K562 (cell line): ENCODE measurements around the gene SLC16A13. TPM values are rescaled to one million over a fixed set of nuclear protein-coding genes. Genes with fewer than 3 reads are reported as not detected.

ENCODE experiments used
- ARNT ChIP-seq, 2 experiments: fragments of 450-650 bp; IDR thresholded peaks; 2 replicates each; pipeline ENCODE4 v1.6.1; 2016; ENCODE audit warnings: mild to moderate bottlenecking in 1 of 2
- CEBPG ChIP-seq, 3 experiments: fragments of 200-800 bp in 1 of 3; sonication (Bioruptor generic) in 1 of 3; sonication (generic) in 1 of 3; formaldehyde crosslinking in 1 of 3; IDR thresholded peaks in 2 of 3; conservative IDR thresholded peaks in 1 of 3; 2 replicates each; pipeline versions ENCODE4 v1.6.1 to v1.8.0; 2016 to 2022; ENCODE audit warnings: missing compliant biosample characterization in 2 of 3, missing genetic modification characterization in 2 of 3, mild to moderate bottlenecking in 1 of 3, missing genetic modification reagents in 1 of 3
- CHD2 ChIP-seq: IDR thresholded peaks from 2 replicates; pipeline ENCODE4 v1.6.1; 2011; ENCODE audit warnings: low read depth, low read length
- HMGN3 ChIP-seq: IDR thresholded peaks from 2 replicates; pipeline ENCODE4 v1.6.1; 2011; ENCODE audit warnings: borderline replicate concordance, low read depth, mild to moderate bottlenecking, mixed read lengths, low read length; ENCODE audit not compliant: insufficient read length; ENCODE audit errors: extremely low read depth
- MYC ChIP-seq, 2 experiments: fragments of 250-450 bp in 1 of 2; sonication (Bioruptor Pico) in 1 of 2; IDR thresholded peaks; 2 replicates each; pipeline versions ENCODE4 v1.5.1 to v1.6.1; 2012 to 2021; ENCODE audit warnings: low read depth in 2 of 2, borderline replicate concordance in 1 of 2, improper control_type of control experiment in 1 of 2, low read length in 1 of 2, mild to moderate bottlenecking in 1 of 2, moderate library complexity in 1 of 2
- NR4A1 ChIP-seq, 2 experiments: fragments of 250-450 bp in 1 of 2; fragments of 450-650 bp in 1 of 2; sonication (Bioruptor Pico) in 1 of 2; IDR thresholded peaks; 2 replicates each; pipeline versions ENCODE4 v1.4.0 to v1.6.1; 2016 to 2020; ENCODE audit warnings: mild to moderate bottlenecking in 2 of 2, missing compliant biosample characterization in 1 of 2, missing genetic modification characterization in 1 of 2, moderate library complexity in 1 of 2
- POLR2G ChIP-seq: fragments of 200-400 bp; formaldehyde crosslinking; IDR thresholded peaks from 2 replicates; pipeline ENCODE4 v1.6.1; 2017; ENCODE audit warnings: low read depth, mild to moderate bottlenecking, antibody characterized with exemption, low read length, moderate library complexity
- ZNF239 ChIP-seq: fragments of 250-450 bp; sonication (Bioruptor Pico); IDR thresholded peaks from 2 replicates; pipeline ENCODE4 v1.4.0; 2020; ENCODE audit warnings: mild to moderate bottlenecking
- ZSCAN29 ChIP-seq: fragments of 450-650 bp; IDR thresholded peaks from 2 replicates; pipeline ENCODE4 v1.6.1; 2017
- polyA plus RNA-seq, 8 experiments: library from polyadenylated mRNA; depleted of rRNA in 4 of 8; stranded (reverse) in 5 of 8; unstranded in 3 of 8; fragments of >200 nt; fragmentation: Nextera tagmentation in 2 of 8; fragmentation: Illumina TruSeq in 1 of 8; extraction: Ambion mirVana in 2 of 8; extraction: Trizol in 1 of 8; gene quantifications; 2 replicates each; pipeline versions ENCODE4 v1.2.1 to v1.2.3, GENCODE V29; 2011 to 2014; ENCODE audit warnings: inconsistent platforms in 1 of 8, missing spikeins in 1 of 8
- total RNA-seq, 7 experiments: library from RNA; depleted of rRNA in 6 of 7; stranded (reverse); fragments of >200 nt in 6 of 7; fragmentation: Illumina TruSeq in 2 of 7; extraction: Trizol in 2 of 7; gene quantifications; 2 replicates each; pipeline versions ENCODE4 v1.2.1 to v1.2.3, GENCODE V29; 2011 to 2021; ENCODE audit warnings: low replicate concordance in 1 of 7
- TF ChIP-seq, protein P1 (sequence below): sonication (generic); formaldehyde crosslinking; IDR thresholded peaks from 2 replicates; pipeline ENCODE4 v1.8.1; 2023; ENCODE audit warnings: missing genetic modification reagents, mild to moderate bottlenecking, borderline replicate concordance
- TF ChIP-seq, protein P2 (sequence below): fragments of 450-650 bp; formaldehyde crosslinking; IDR thresholded peaks from 2 replicates; pipeline ENCODE4 v1.4.0; 2020; ENCODE audit warnings: mild to moderate bottlenecking
- TF ChIP-seq, protein P3 (sequence below): fragments of 450-650 bp; formaldehyde crosslinking; IDR thresholded peaks from 2 replicates; pipeline ENCODE4 v1.4.0; 2020; ENCODE audit warnings: mild to moderate bottlenecking, moderate library complexity
- TF ChIP-seq, protein P4 (sequence below): fragments of 450-650 bp; formaldehyde crosslinking; IDR thresholded peaks from 2 replicates; pipeline ENCODE4 v1.4.0; 2022; ENCODE audit warnings: mild to moderate bottlenecking, moderate library complexity
- TF ChIP-seq, protein P5 (sequence below): conservative IDR thresholded peaks from 2 replicates; pipeline ENCODE4 v1.6.1; 2011; ENCODE audit warnings: low read depth, mild to moderate bottlenecking, low read length; ENCODE audit not compliant: control insufficient read depth

Gene SLC16A13
- total and polyA plus RNA-seq, 9 of the 15 experiments (the other 6 are each of a cell fraction or from before 2014, with no cell fraction given), result 0.04 to 5.6 (median 0.87) TPM

DNA sequence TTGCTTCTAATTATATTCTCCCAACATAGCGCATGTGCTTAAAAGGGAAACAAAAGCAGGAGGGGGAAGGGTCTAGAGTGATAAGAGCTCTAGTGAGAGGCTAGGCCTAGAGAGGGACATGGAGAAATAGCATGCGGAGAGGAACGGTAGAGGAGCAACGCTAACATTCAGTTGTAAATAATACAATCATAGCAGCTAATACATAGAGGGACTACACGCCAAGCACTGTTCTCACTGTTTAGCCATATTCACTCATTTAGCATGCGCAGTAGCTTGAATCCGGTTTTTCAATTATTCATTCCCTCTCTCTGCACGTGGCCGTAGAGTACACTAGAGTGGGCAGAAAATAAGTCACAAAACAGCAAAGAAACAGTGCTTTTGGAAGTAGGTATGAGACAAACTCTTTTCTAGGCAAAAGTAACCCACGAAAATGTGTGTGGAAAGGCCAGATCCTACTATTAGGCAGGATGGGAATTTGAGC, 41.7 kb upstream of the SLC16A13 start (continued):
- TF ChIP-seq POLR2G, result no peak
- no peak for TF ChIP-seq HMGN3
- no peak for TF ChIP-seq CHD2
- TF ChIP-seq, protein P1, sequence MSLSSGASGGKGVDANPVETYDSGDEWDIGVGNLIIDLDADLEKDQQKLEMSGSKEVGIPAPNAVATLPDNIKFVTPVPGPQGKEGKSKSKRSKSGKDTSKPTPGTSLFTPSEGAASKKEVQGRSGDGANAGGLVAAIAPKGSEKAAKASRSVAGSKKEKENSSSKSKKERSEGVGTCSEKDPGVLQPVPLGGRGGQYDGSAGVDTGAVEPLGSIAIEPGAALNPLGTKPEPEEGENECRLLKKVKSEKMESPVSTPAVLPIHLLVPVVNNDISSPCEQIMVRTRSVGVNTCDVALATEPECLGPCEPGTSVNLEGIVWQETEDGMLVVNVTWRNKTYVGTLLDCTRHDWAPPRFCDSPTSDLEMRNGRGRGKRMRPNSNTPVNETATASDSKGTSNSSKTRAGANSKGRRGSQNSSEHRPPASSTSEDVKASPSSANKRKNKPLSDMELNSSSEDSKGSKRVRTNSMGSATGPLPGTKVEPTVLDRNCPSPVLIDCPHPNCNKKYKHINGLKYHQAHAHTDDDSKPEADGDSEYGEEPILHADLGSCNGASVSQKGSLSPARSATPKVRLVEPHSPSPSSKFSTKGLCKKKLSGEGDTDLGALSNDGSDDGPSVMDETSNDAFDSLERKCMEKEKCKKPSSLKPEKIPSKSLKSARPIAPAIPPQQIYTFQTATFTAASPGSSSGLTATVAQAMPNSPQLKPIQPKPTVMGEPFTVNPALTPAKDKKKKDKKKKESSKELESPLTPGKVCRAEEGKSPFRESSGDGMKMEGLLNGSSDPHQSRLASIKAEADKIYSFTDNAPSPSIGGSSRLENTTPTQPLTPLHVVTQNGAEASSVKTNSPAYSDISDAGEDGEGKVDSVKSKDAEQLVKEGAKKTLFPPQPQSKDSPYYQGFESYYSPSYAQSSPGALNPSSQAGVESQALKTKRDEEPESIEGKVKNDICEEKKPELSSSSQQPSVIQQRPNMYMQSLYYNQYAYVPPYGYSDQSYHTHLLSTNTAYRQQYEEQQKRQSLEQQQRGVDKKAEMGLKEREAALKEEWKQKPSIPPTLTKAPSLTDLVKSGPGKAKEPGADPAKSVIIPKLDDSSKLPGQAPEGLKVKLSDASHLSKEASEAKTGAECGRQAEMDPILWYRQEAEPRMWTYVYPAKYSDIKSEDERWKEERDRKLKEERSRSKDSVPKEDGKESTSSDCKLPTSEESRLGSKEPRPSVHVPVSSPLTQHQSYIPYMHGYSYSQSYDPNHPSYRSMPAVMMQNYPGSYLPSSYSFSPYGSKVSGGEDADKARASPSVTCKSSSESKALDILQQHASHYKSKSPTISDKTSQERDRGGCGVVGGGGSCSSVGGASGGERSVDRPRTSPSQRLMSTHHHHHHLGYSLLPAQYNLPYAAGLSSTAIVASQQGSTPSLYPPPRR (CRISPR knock-in tag), result no peak
- TF ChIP-seq, protein P2, sequence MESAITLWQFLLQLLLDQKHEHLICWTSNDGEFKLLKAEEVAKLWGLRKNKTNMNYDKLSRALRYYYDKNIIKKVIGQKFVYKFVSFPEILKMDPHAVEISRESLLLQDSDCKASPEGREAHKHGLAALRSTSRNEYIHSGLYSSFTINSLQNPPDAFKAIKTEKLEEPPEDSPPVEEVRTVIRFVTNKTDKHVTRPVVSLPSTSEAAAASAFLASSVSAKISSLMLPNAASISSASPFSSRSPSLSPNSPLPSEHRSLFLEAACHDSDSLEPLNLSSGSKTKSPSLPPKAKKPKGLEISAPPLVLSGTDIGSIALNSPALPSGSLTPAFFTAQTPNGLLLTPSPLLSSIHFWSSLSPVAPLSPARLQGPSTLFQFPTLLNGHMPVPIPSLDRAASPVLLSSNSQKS (CRISPR knock-in tag), result no peak
- TF ChIP-seq, protein P3, sequence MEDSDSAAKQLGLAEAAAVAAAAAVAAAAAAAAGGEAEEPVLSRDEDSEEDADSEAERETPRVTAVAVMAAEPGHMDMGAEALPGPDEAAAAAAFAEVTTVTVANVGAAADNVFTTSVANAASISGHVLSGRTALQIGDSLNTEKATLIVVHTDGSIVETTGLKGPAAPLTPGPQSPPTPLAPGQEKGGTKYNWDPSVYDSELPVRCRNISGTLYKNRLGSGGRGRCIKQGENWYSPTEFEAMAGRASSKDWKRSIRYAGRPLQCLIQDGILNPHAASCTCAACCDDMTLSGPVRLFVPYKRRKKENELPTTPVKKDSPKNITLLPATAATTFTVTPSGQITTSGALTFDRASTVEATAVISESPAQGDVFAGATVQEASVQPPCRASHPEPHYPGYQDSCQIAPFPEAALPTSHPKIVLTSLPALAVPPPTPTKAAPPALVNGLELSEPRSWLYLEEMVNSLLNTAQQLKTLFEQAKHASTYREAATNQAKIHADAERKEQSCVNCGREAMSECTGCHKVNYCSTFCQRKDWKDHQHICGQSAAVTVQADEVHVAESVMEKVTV (CRISPR knock-in tag), result no peak
- peak; percentile 31 for TF ChIP-seq MYC (IDR thresholded peaks at IDR 0.05; ENCODE audit: low read depth, low read length)
- TF ChIP-seq MYC (CRISPR knock-in tag; IDR thresholded peaks at IDR 0.05; ENCODE audit: borderline replicate concordance, low read depth), result no peak
- peak; percentile 63; the same call in 1 of the 2 replicates for TF ChIP-seq ZSCAN29
- TF ChIP-seq, protein P4, sequence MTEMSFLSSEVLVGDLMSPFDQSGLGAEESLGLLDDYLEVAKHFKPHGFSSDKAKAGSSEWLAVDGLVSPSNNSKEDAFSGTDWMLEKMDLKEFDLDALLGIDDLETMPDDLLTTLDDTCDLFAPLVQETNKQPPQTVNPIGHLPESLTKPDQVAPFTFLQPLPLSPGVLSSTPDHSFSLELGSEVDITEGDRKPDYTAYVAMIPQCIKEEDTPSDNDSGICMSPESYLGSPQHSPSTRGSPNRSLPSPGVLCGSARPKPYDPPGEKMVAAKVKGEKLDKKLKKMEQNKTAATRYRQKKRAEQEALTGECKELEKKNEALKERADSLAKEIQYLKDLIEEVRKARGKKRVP, result 0 out of 2 replicates have a peak, but pooled peaks have one; percentile 9
- no peak for TF ChIP-seq ZNF239
- TF ChIP-seq, protein P5, sequence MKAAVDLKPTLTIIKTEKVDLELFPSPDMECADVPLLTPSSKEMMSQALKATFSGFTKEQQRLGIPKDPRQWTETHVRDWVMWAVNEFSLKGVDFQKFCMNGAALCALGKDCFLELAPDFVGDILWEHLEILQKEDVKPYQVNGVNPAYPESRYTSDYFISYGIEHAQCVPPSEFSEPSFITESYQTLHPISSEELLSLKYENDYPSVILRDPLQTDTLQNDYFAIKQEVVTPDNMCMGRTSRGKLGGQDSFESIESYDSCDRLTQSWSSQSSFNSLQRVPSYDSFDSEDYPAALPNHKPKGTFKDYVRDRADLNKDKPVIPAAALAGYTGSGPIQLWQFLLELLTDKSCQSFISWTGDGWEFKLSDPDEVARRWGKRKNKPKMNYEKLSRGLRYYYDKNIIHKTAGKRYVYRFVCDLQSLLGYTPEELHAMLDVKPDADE, result no peak
- TF ChIP-seq NR4A1 (CRISPR knock-in tag; IDR thresholded peaks at IDR 0.05), result no peak
- peak; percentile 76; the same call in 1 of the 2 replicates for TF ChIP-seq NR4A1 (tag; IDR thresholded peaks at IDR 0.05)
- no peak for TF ChIP-seq CEBPG (CRISPR knock-in tag; IDR thresholded peaks at IDR 0.05)
- no peak for TF ChIP-seq CEBPG (tag; conservative IDR thresholded peaks at IDR 0.05 in 1 of 2, IDR thresholded peaks at IDR 0.05 in 1 of 2)
- TF ChIP-seq ARNT (IDR thresholded peaks at IDR 0.05), result 0 out of 4 replicates have a peak, but pooled peaks of 1 of the 2 experiments have one; percentile 6
